K562 (cell line): ENCODE measurements around the gene AHSG. TPM values are rescaled to one million over a fixed set of nuclear protein-coding genes. Genes with fewer than 3 reads are reported as not detected.
A peak's percentile ranks its signal among the peaks of the same experiment; 100 is the strongest.

ENCODE experiments used
- CHCHD3 ChIP-seq: fragments of 250-450 bp; sonication (Bioruptor Pico); IDR thresholded peaks from 2 replicates; pipeline ENCODE4 v2.1.2; 2022; ENCODE audit warnings: mild to moderate bottlenecking
- MAZ ChIP-seq, 2 experiments: fragments of 450-650 bp in 1 of 2; sonication (generic) in 1 of 2; formaldehyde crosslinking; IDR thresholded peaks in 1 of 2; conservative IDR thresholded peaks in 1 of 2; 2 replicates each; pipeline versions ENCODE4 v1.4.0 to v1.5.0; 2020; ENCODE audit warnings: mild to moderate bottlenecking in 1 of 2, missing genetic modification reagents in 1 of 2
- MECOM ChIP-seq: fragments of 250-450 bp; sonication (Bioruptor Pico); IDR thresholded peaks from 2 replicates; pipeline ENCODE4 v1.8.0; 2022; ENCODE audit warnings: inconsistent platforms
- MEIS2 ChIP-seq: fragments of 450-650 bp; IDR thresholded peaks from 2 replicates; pipeline ENCODE4 v1.6.1; 2014; ENCODE audit warnings: mild to moderate bottlenecking; ENCODE audit not compliant: partially characterized antibody
- NBN ChIP-seq: fragments of 450-650 bp; IDR thresholded peaks from 2 replicates; pipeline ENCODE4 v1.6.1; 2016; ENCODE audit warnings: low read depth, mild to moderate bottlenecking
- NCOA1 ChIP-seq: fragments of 450-650 bp; IDR thresholded peaks from 2 replicates; pipeline ENCODE4 v1.6.1; 2016; ENCODE audit warnings: low read depth
- NRF1 ChIP-seq, 2 experiments: fragments of 450-650 bp; IDR thresholded peaks in 1 of 2; conservative IDR thresholded peaks in 1 of 2; 2 replicates each; pipeline ENCODE4 v1.6.1; 2014; ENCODE audit warnings: mild to moderate bottlenecking in 2 of 2
- RBM22 ChIP-seq: fragments of 200-400 bp; formaldehyde crosslinking; IDR thresholded peaks from 2 replicates; pipeline ENCODE4 v1.6.1; 2018; ENCODE audit warnings: low read length, low read depth; ENCODE audit not compliant: poor library complexity, severe bottlenecking
- RCOR1 ChIP-seq, 2 experiments: IDR thresholded peaks; 2 replicates each; pipeline ENCODE4 v1.6.1; 2012; ENCODE audit warnings: low read depth in 2 of 2, low read length in 2 of 2, borderline replicate concordance in 1 of 2, improper control_type of control experiment in 1 of 2
- SAFB ChIP-seq: fragments of 200-400 bp; formaldehyde crosslinking; IDR thresholded peaks from 2 replicates; pipeline ENCODE4 v1.6.1; 2017; ENCODE audit warnings: low read depth, low read length, borderline replicate concordance
- SLC30A9 ChIP-seq: fragments of 250-450 bp; sonication (Bioruptor Pico); IDR thresholded peaks from 2 replicates; pipeline ENCODE4 v1.8.0; 2022; ENCODE audit warnings: mild to moderate bottlenecking, moderate library complexity
- ZNF551 ChIP-seq: fragments of 250-450 bp; sonication (Bioruptor Pico); IDR thresholded peaks from 2 replicates; pipeline ENCODE4 v1.5.0; 2021; ENCODE audit warnings: mild to moderate bottlenecking, moderate library complexity
- ZNF766 ChIP-seq: fragments of 200-800 bp; sonication (Bioruptor generic); conservative IDR thresholded peaks from 2 replicates; pipeline ENCODE4 v1.6.1; 2016; ENCODE audit warnings: missing genetic modification characterization, missing compliant biosample characterization
- polyA plus RNA-seq, 8 experiments: library from polyadenylated mRNA; depleted of rRNA in 4 of 8; stranded (reverse) in 5 of 8; unstranded in 3 of 8; fragments of >200 nt; fragmentation: Nextera tagmentation in 2 of 8; fragmentation: Illumina TruSeq in 1 of 8; extraction: Ambion mirVana in 2 of 8; extraction: Trizol in 1 of 8; gene quantifications; 2 replicates each; pipeline versions ENCODE4 v1.2.1 to v1.2.3, GENCODE V29; 2011 to 2014; ENCODE audit warnings: inconsistent platforms in 1 of 8, missing spikeins in 1 of 8
- total RNA-seq, 7 experiments: library from RNA; depleted of rRNA in 6 of 7; stranded (reverse); fragments of >200 nt in 6 of 7; fragmentation: Illumina TruSeq in 2 of 7; extraction: Trizol in 2 of 7; gene quantifications; 2 replicates each; pipeline versions ENCODE4 v1.2.1 to v1.2.3, GENCODE V29; 2011 to 2021; ENCODE audit warnings: low replicate concordance in 1 of 7
- TF ChIP-seq, protein P1 (sequence below), 3 experiments: IDR thresholded peaks in 2 of 3; conservative IDR thresholded peaks in 1 of 3; 2 replicates each; pipeline ENCODE4 v1.5.1; 2011 to 2012; ENCODE audit warnings: low read length in 3 of 3, mild to moderate bottlenecking in 3 of 3, control low read depth in 2 of 3, improper control_type of control experiment in 1 of 3, inconsistent platforms in 1 of 3, low read depth in 1 of 3, mixed read lengths in 1 of 3, moderate library complexity in 1 of 3; ENCODE audit not compliant: insufficient read depth in 2 of 3
- TF ChIP-seq, protein P2 (sequence below): sonication (generic); formaldehyde crosslinking; IDR thresholded peaks from 2 replicates; pipeline ENCODE4 v1.8.0; 2023; ENCODE audit warnings: mild to moderate bottlenecking, missing genetic modification reagents

AHSG gene
- total and polyA plus RNA-seq, 9 of the 15 experiments (the other 6 are each of a cell fraction or from before 2014, with no cell fraction given) = 0.69 TPM; not detected in 8

DNA sequence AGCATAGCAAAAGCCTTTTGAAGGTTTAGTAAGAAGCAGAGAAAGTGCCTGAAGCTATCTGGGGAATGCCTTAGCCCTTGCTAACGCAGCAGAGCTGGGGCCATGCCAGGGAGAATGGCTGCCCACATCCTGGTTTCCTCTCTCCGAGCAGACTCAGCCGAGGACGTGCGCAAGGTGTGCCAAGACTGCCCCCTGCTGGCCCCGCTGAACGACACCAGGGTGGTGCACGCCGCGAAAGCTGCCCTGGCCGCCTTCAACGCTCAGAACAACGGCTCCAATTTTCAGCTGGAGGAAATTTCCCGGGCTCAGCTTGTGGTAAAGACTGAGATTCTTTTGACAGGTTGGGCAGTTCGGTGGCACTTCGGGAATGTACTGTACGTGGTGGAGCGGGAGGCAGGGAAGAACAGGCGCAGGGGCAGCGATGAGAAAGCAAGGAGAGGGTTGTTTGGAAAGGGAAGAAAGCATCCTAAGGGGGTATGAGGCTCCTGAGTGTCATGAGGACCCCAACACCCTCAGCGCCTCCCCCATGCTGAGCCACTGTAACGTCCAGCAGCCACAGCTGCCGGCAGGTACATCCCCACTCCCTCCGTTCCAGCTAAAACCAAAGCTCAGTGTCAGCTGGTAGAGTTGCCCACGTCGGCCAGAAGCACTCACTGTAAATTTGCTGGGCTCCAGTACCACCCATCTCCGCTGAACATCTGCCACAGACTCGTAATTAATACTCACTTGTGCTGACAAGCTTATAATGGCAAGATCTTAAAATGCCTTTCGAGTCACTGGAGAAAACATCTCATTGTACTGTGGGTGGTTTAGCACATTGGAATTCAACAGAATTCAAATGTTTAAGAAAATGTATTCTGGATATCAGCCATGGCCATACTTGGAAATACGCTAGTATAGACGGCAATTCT lies 4.4 kb downstream of the AHSG start (continued):
- TF ChIP-seq MEIS2 (no peak), ZNF766 (CRISPR knock-in tag) (no peak), NRF1 (conservative IDR thresholded peaks at IDR 0.05 in 1 of 2, IDR thresholded peaks at IDR 0.05 in 1 of 2) (peak; percentile 70 to 77), SLC30A9 (no peak), CHCHD3 (CRISPR knock-in tag) (no peak), MAZ (CRISPR knock-in tag; conservative IDR thresholded peaks at IDR 0.05 in 1 of 2, IDR thresholded peaks at IDR 0.05 in 1 of 2) (0 out of 4 replicates have a peak, but pooled peaks of 1 of the 2 experiments have one; percentile 30), MECOM (no peak), RBM22 (no peak), SAFB (no peak), NBN (0 out of 2 replicates have a peak, but pooled peaks have one; percentile 18), NCOA1 (no peak), RCOR1 (IDR thresholded peaks at IDR 0.05; ENCODE audit: borderline replicate concordance in 1 of 2, low read depth in 2 of 2, low read length in 2 of 2) (0 out of 4 replicates have a peak, but pooled peaks of 1 of the 2 experiments have one; percentile 29), ZNF551 (no peak)
- TF ChIP-seq, protein P1, sequence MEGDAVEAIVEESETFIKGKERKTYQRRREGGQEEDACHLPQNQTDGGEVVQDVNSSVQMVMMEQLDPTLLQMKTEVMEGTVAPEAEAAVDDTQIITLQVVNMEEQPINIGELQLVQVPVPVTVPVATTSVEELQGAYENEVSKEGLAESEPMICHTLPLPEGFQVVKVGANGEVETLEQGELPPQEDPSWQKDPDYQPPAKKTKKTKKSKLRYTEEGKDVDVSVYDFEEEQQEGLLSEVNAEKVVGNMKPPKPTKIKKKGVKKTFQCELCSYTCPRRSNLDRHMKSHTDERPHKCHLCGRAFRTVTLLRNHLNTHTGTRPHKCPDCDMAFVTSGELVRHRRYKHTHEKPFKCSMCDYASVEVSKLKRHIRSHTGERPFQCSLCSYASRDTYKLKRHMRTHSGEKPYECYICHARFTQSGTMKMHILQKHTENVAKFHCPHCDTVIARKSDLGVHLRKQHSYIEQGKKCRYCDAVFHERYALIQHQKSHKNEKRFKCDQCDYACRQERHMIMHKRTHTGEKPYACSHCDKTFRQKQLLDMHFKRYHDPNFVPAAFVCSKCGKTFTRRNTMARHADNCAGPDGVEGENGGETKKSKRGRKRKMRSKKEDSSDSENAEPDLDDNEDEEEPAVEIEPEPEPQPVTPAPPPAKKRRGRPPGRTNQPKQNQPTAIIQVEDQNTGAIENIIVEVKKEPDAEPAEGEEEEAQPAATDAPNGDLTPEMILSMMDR (IDR thresholded peaks at IDR 0.05 in 2 of 3, conservative IDR thresholded peaks at IDR 0.05 in 1 of 3; ENCODE audit: insufficient read depth in 2 of 3, low read depth in 1 of 3, low read length in 3 of 3) = peak; percentile 88 to 92 (median 92)
- TF ChIP-seq, protein P2, sequence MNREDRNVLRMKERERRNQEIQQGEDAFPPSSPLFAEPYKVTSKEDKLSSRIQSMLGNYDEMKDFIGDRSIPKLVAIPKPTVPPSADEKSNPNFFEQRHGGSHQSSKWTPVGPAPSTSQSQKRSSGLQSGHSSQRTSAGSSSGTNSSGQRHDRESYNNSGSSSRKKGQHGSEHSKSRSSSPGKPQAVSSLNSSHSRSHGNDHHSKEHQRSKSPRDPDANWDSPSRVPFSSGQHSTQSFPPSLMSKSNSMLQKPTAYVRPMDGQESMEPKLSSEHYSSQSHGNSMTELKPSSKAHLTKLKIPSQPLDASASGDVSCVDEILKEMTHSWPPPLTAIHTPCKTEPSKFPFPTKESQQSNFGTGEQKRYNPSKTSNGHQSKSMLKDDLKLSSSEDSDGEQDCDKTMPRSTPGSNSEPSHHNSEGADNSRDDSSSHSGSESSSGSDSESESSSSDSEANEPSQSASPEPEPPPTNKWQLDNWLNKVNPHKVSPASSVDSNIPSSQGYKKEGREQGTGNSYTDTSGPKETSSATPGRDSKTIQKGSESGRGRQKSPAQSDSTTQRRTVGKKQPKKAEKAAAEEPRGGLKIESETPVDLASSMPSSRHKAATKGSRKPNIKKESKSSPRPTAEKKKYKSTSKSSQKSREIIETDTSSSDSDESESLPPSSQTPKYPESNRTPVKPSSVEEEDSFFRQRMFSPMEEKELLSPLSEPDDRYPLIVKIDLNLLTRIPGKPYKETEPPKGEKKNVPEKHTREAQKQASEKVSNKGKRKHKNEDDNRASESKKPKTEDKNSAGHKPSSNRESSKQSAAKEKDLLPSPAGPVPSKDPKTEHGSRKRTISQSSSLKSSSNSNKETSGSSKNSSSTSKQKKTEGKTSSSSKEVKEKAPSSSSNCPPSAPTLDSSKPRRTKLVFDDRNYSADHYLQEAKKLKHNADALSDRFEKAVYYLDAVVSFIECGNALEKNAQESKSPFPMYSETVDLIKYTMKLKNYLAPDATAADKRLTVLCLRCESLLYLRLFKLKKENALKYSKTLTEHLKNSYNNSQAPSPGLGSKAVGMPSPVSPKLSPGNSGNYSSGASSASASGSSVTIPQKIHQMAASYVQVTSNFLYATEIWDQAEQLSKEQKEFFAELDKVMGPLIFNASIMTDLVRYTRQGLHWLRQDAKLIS (CRISPR knock-in tag) = no peak
